H9 (cell line): ENCODE data around the gene SPATA17. TPM values are rescaled to one million over a fixed set of nuclear protein-coding genes. Genes with fewer than 3 reads are reported as not detected.

Experiments used
- DNase-seq: peaks from one replicate; pipeline ENCODE4 v3.0.0-alpha.2; 2017
- H2AFZ ChIP-seq: one replicate; pipeline ENCODE4 v1.6.1; 2013; ENCODE audit warnings: mild to moderate bottlenecking, low read length, control low read depth, moderate library complexity
- H2AK5ac ChIP-seq: 2 replicates; pipeline ENCODE4 v1.6.1; 2013; ENCODE audit warnings: low read length, control low read depth, mixed read lengths; ENCODE audit not compliant: insufficient read length
- H2BK120ac ChIP-seq: one replicate; pipeline ENCODE4 v1.6.1; 2013; ENCODE audit warnings: low read depth, mild to moderate bottlenecking, low read length, control low read depth, inconsistent platforms; ENCODE audit not compliant: poor library complexity, severe bottlenecking
- H2BK12ac ChIP-seq: 2 replicates; pipeline ENCODE4 v1.6.1; 2013; ENCODE audit warnings: low read length, control low read depth, mixed read lengths, low read depth; ENCODE audit not compliant: insufficient read length
- H2BK15ac ChIP-seq: 2 replicates; pipeline ENCODE4 v1.6.1; 2013; ENCODE audit warnings: low read depth, low read length, control low read depth
- H2BK20ac ChIP-seq: one replicate; pipeline ENCODE4 v1.6.1; 2013; ENCODE audit warnings: low read depth, mild to moderate bottlenecking, low read length, control low read depth, inconsistent platforms; ENCODE audit not compliant: poor library complexity, severe bottlenecking
- H2BK5ac ChIP-seq: 2 replicates; pipeline ENCODE4 v1.6.1; 2013; ENCODE audit warnings: low read length, control low read depth, mixed read lengths; ENCODE audit not compliant: insufficient read length
- H3K14ac ChIP-seq: 2 replicates; pipeline ENCODE4 v1.6.1; 2013; ENCODE audit warnings: low read length, control low read depth; ENCODE audit not compliant: insufficient read depth
- H3K18ac ChIP-seq: 2 replicates; pipeline ENCODE4 v1.6.1; 2013; ENCODE audit warnings: low read depth, mild to moderate bottlenecking, mixed read lengths, low read length, control low read depth; ENCODE audit not compliant: insufficient read length
- H3K23ac ChIP-seq: 2 replicates; pipeline ENCODE4 v1.6.1; 2013; ENCODE audit warnings: low read length, control low read depth, mixed read lengths, low read depth; ENCODE audit not compliant: insufficient read length
- H3K23me2 ChIP-seq: 2 replicates; pipeline ENCODE4 v1.6.1; 2013; ENCODE audit warnings: low read depth, mild to moderate bottlenecking, mixed read lengths, low read length, control low read depth; ENCODE audit not compliant: insufficient read length, poor library complexity, severe bottlenecking
- H3K27ac ChIP-seq: 2 replicates; pipeline ENCODE4 v1.5.1; 2013; ENCODE audit warnings: low read length, control low read depth, mixed read lengths, low read depth; ENCODE audit not compliant: insufficient read length
- H3K27me3 ChIP-seq: 2 replicates; pipeline ENCODE4 v1.6.1; 2013; ENCODE audit warnings: low read length, control low read depth, inconsistent platforms; ENCODE audit not compliant: insufficient read depth
- H3K4ac ChIP-seq: 2 replicates; pipeline ENCODE4 v1.6.1; 2013; ENCODE audit warnings: low read depth, mild to moderate bottlenecking, control low read depth, inconsistent platforms, low read length, moderate library complexity
- H3K4me1 ChIP-seq: 2 replicates; pipeline ENCODE4 v1.6.1; 2013; ENCODE audit warnings: low read length, control low read depth, inconsistent platforms; ENCODE audit not compliant: insufficient read depth
- H3K4me2 ChIP-seq: 2 replicates; pipeline ENCODE4 v1.6.1; 2013; ENCODE audit warnings: low read length, control low read depth, mixed read lengths; ENCODE audit not compliant: insufficient read length, insufficient read depth
- H3K56ac ChIP-seq: 2 replicates; pipeline ENCODE4 v1.6.1; 2013; ENCODE audit warnings: low read depth, mild to moderate bottlenecking, mixed read lengths, low read length, control low read depth; ENCODE audit not compliant: insufficient read length
- H3K79me1 ChIP-seq: 2 replicates; pipeline ENCODE4 v1.6.1; 2013; ENCODE audit warnings: low read depth, mild to moderate bottlenecking, moderate library complexity, low read length, control low read depth, inconsistent platforms; ENCODE audit not compliant: insufficient read depth, poor library complexity, severe bottlenecking
- H3K79me2 ChIP-seq: 2 replicates; pipeline ENCODE4 v1.6.1; 2013; ENCODE audit warnings: low read length, control low read depth, inconsistent platforms; ENCODE audit not compliant: insufficient read depth
- H3K9ac ChIP-seq: 2 replicates; pipeline ENCODE4 v1.6.1; 2013; ENCODE audit warnings: low read length, control low read depth, mixed read lengths; ENCODE audit not compliant: insufficient read length; ENCODE audit errors: extremely low read depth
- H3K9me3 ChIP-seq: one replicate; pipeline ENCODE4 v1.6.1; 2013; ENCODE audit warnings: low read depth, low read length, inconsistent platforms; ENCODE audit not compliant: control insufficient read depth
- H3T11ph ChIP-seq: one replicate; pipeline ENCODE4 v1.6.1; 2013; ENCODE audit warnings: mild to moderate bottlenecking, low read length, control low read depth, inconsistent platforms
- H4K20me1 ChIP-seq: one replicate; pipeline ENCODE4 v1.6.1; 2013; ENCODE audit not compliant: control insufficient read depth, insufficient read length, insufficient read depth
- H4K5ac ChIP-seq: 2 replicates; pipeline ENCODE4 v1.6.1; 2013; ENCODE audit warnings: low read depth, mild to moderate bottlenecking, mixed read lengths, low read length, control low read depth; ENCODE audit not compliant: insufficient read length
- H4K8ac ChIP-seq: replicated peaks from 2 replicates; pipeline ENCODE4 v1.6.1; 2013; ENCODE audit warnings: low read length, control low read depth, mixed read lengths, low read depth; ENCODE audit not compliant: insufficient read length
- H4K91ac ChIP-seq: 2 replicates; pipeline ENCODE4 v1.6.1; 2013; ENCODE audit warnings: low read depth, mild to moderate bottlenecking, moderate library complexity, mixed read lengths, low read length, control low read depth; ENCODE audit not compliant: insufficient read length
- H3K27ac Mint-ChIP-seq, 3 experiments: 2 replicates in 2 of 3; 3 replicates in 1 of 3; pipeline ENCODE4 v1.8.0; 2020 to 2021; ENCODE audit warnings: mixed read lengths in 3 of 3, mild to moderate bottlenecking in 1 of 3, moderate library complexity in 1 of 3
- H3K27me3 Mint-ChIP-seq: 2 replicates; pipeline ENCODE4 v1.8.0; 2021; ENCODE audit warnings: low read depth, mild to moderate bottlenecking, moderate library complexity, mixed read lengths
- H3K36me3 Mint-ChIP-seq, 3 experiments: 2 replicates in 2 of 3; 3 replicates in 1 of 3; pipeline ENCODE4 v1.8.0; 2020 to 2021; ENCODE audit warnings: low read depth in 3 of 3, mixed read lengths in 3 of 3; ENCODE audit not compliant: insufficient read depth in 1 of 3
- H3K4me1 Mint-ChIP-seq, 2 experiments: 2 replicates each; pipeline ENCODE4 v1.8.0; 2020; ENCODE audit warnings: mixed read lengths in 2 of 2
- H3K4me3 Mint-ChIP-seq, 2 experiments: 2 replicates in 1 of 2; 3 replicates in 1 of 2; pipeline ENCODE4 v1.8.0; 2020 to 2021; ENCODE audit warnings: mild to moderate bottlenecking in 2 of 2, mixed read lengths in 2 of 2, moderate library complexity in 1 of 2
- H3K9me3 Mint-ChIP-seq, 2 experiments: 2 replicates in 1 of 2; 3 replicates in 1 of 2; pipeline ENCODE4 v1.8.0; 2020; ENCODE audit warnings: mild to moderate bottlenecking in 2 of 2, mixed read lengths in 2 of 2, moderate library complexity in 1 of 2
- CTCF ChIP-seq: fragments of 200-600 bp; sonication (generic); conservative IDR thresholded peaks from 3 replicates; pipeline ENCODE4 v1.8.0; 2021; ENCODE audit warnings: antibody characterized with exemption, mild to moderate bottlenecking
- WGBS: extraction: QIAGEN DNeasy Blood & Tissue Kit; methylation state at CpG from one replicate; pipeline ENCODE4 v1.1.7; 2013; ENCODE audit warnings: missing lambda C conversion rate, low lambda C conversion rate, mixed read lengths; ENCODE audit not compliant: insufficient read length; ENCODE audit errors: extremely low coverage; 5-methylcytosine and 5-hydroxymethylcytosine counted together
- total RNA-seq: library from RNA; stranded (reverse); gene quantifications from 2 replicates; pipeline ENCODE4 v1.2.1, GENCODE V29; 2021

The SPATA17 gene
- total RNA-seq, 1 experiment from 2014 or later = 0.44 TPM

- H2BK5ac ChIP-seq = no peak overlapping the region
- H2BK20ac ChIP-seq = no peak overlapping the region
- H3K18ac ChIP-seq = no peak overlapping the region
- H3K4me1 Mint-ChIP-seq = no peaks in the 10 kb centered on the region
- WGBS = no CpG with 5 or more reads among the region's 1 CpG
- H2AK5ac ChIP-seq = no peak overlapping the region
- no peak overlapping the region for H2BK15ac ChIP-seq
- no peak overlapping the region for H2BK120ac ChIP-seq
- peaks cover 3 to 5% of the 10 kb centered on the region in 2 experiments; a peak in 3 of 5 replicates for H3K9me3 Mint-ChIP-seq
- no peaks in the 10 kb centered on the region for H3K27me3 Mint-ChIP-seq
- H4K20me1 ChIP-seq = no peaks in the 10 kb centered on the region
- H3K23ac ChIP-seq = no peak overlapping the region
- H2AFZ ChIP-seq = no peak overlapping the region
- H3K14ac ChIP-seq = no peak overlapping the region
- H3K4me1 ChIP-seq = no peaks in the 10 kb centered on the region
- no peak for DNase-seq
- no peak overlapping the region for H4K91ac ChIP-seq
- no peak overlapping the region for H3K9ac ChIP-seq
- H3K56ac ChIP-seq = no peak overlapping the region
- H3K79me2 ChIP-seq = no peaks in the 10 kb centered on the region
- TF ChIP-seq CTCF = no peak
- H3K27ac ChIP-seq = no peak overlapping the region
- no peak overlapping the region for H3T11ph ChIP-seq
- no peak overlapping the region for H3K4ac ChIP-seq
- H3K23me2 ChIP-seq = no peaks in the 10 kb centered on the region
- no peak overlapping the region for H2BK12ac ChIP-seq
- peaks cover 0 to 9% (median 0%) of the 10 kb centered on the region in 3 experiments; a peak in 3 of 7 replicates for H3K36me3 Mint-ChIP-seq
- H3K4me3 Mint-ChIP-seq = no peak overlapping the region
- no peak overlapping the region for H3K4me2 ChIP-seq
- H3K79me1 ChIP-seq = no peaks in the 10 kb centered on the region
- no peak overlapping the region for H4K5ac ChIP-seq
- H3K27ac Mint-ChIP-seq = no peak overlapping the region
- H3K9me3 ChIP-seq = no peaks in the 10 kb centered on the region
- H3K27me3 ChIP-seq = no peaks in the 10 kb centered on the region
- no peak overlapping the region for H4K8ac ChIP-seq
These were observed 230.5 kb downstream of the SPATA17 start for GRCh38 chr1:217861658-217862057.
